Testis (tissue), 3 donors: Measurements from ENCODE around the gene HYOU1. TPM values are rescaled to one million over a fixed set of nuclear protein-coding genes. Genes with fewer than 3 reads are reported as not detected.

ENCODE experiments used
- DNase-seq: peaks from one replicate; pipeline ENCODE4 v3.0.0-alpha.2; 2019
- H3K27ac ChIP-seq, 2 donors: fragments of 200-600 bp; sonication (generic); one replicate each; pipeline ENCODE4 v1.5.1; 2019
- H3K27me3 ChIP-seq: fragments of 200-600 bp; sonication (generic); one replicate; pipeline ENCODE4 v1.5.1; 2019
- H3K36me3 ChIP-seq: fragments of 200-600 bp; sonication (generic); one replicate; pipeline ENCODE4 v1.5.1; 2017; ENCODE audit warnings: low read depth; ENCODE audit errors: missing control alignments
- H3K4me1 ChIP-seq: fragments of 200-600 bp; sonication (generic); one replicate; pipeline ENCODE4 v1.5.1; 2019
- H3K4me3 ChIP-seq, 2 donors: fragments of 200-600 bp; sonication (generic); one replicate each; pipeline ENCODE4 v1.5.1; 2017 to 2019
- H3K9me3 ChIP-seq: fragments of 200-600 bp; sonication (generic); one replicate; pipeline ENCODE4 v1.5.1; 2017
- CTCF ChIP-seq, 3 experiments: fragments of 450-650 bp in 2 of 3; fragments of 200-600 bp in 1 of 3; sonication (generic) in 1 of 3; IDR thresholded peaks; one replicate each; pipeline ENCODE4 v1.5.1; 2016 to 2019; ENCODE audit warnings: antibody characterized with exemption in 3 of 3, mild to moderate bottlenecking in 2 of 3, moderate library complexity in 1 of 3
- POLR2A ChIP-seq: fragments of 450-650 bp; IDR thresholded peaks from one replicate; pipeline ENCODE4 v1.6.1; 2017; ENCODE audit warnings: antibody characterized with exemption, mild to moderate bottlenecking, moderate library complexity
- WGBS, 2 donors: methylation state at CpG; one replicate each; pipeline ENCODE4 v1.1.5; 2018; 5-methylcytosine and 5-hydroxymethylcytosine counted together
- intact Hi-C: fragments of 100-400 bp; cut with DNase I; formaldehyde crosslinking; loops from one replicate; pipeline ENCODE4 v1.15.1; 2023; ENCODE audit warnings: low total_unique reads
- polyA plus RNA-seq: library from polyadenylated mRNA; stranded (reverse); fragments of 350-450 nt; fragmentation: Illumina TruSeq; extraction: RNeasy Lipid Tissue Mini Kit (QIAGEN cat#74804); gene quantifications from one replicate; pipeline ENCODE4 v1.2.3, GENCODE V29; 2014; ENCODE audit warnings: low read depth, low replicate concordance; ENCODE audit not compliant: insufficient read depth
- total RNA-seq, 2 donors: library from RNA; depleted of rRNA; stranded (reverse); fragments of >200 nt; gene quantifications; one replicate each; pipeline ENCODE4 v1.2.3, GENCODE V29; 2016

HYOU1 gene
- total and polyA plus RNA-seq, 3 donors from 2014 or later = 126 to 209 (median 127) TPM

DNA sequence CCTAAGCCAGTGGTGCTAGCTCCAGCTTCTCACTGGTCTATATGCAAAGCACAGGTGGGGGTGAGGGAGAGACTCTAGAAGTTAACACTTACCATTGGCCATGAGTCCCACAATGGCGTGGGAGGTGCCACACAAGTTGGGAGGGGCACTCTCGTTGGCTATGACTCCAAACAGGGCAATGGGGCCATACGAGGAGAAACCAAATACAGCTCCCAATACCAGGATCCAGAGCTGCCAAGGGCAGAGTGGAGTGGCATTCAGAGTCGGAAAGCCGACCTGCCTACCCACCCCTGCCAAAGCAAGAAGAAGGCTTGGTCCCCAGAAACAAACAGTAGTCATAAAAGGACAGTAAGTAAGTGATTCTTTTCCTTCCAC is 31.9 kb downstream of the HYOU1 start:
- intact Hi-C loops = no loop called here
- no peak overlapping the region for H3K4me3 ChIP-seq
- WGBS, 2 donors = 74 to 96% methylated on average over 3 to 5 of the region's 5 CpGs

DNA sequence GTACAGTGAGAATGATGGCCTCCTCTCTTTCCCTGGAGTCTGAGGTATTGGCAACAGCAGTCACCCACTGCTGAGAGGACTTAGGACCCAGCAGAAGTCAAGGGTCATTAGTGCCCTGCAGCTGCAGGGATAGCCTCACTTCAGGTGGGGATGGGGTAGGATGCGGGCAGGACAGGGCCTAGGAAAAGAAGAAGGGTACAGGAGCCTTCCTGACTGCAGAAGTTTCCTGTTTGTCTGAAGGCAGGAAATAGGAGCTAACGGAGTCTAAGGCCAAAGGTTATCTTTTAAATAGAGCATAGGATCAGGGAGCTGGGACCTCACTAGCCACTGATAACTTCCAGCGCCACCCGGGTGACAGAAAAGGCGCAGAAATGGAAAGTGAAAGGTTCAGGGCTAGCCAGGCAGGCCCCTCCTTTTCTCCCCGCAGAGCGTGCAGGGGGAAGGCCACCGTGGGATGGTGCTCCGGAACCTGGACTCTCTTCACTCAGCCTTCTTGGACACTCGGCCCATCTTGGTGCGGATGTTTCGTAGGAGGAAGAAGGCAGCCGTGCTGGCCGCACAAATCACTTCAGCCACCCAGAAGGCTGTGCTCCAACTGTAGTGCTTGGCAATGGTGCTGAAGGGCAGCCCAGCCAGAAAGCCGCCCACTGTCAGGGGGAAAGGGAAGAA is 32.4 kb downstream of the HYOU1 start:
- WGBS, 2 donors = 65 to 87% methylated on average over 13 to 15 of the region's 15 CpGs
- no peaks in the 10 kb centered on the region for H3K9me3 ChIP-seq
- no peak for DNase-seq
- no peak overlapping the region for H3K4me3 ChIP-seq
- no peaks in the 10 kb centered on the region for H3K27me3 ChIP-seq
- no peak overlapping the region for H3K27ac ChIP-seq
- TF ChIP-seq CTCF (IDR thresholded peaks at IDR 0.05) = no peak
- TF ChIP-seq POLR2A = no peak
- no peaks in the 10 kb centered on the region for H3K36me3 ChIP-seq
- intact Hi-C loops = no loop called here
- H3K4me1 ChIP-seq = peaks cover 19% of the 10 kb centered on the region

More for the DNA sequence above, 31.9 kb downstream of the HYOU1 start:
- Histone ChIP-seq H3K36me3 (no peaks in the 10 kb centered on the region), H3K9me3 (no peaks in the 10 kb centered on the region), H3K27ac (no peak overlapping the region), H3K27me3 (no peaks in the 10 kb centered on the region), H3K4me1 (peaks cover 18% of the 10 kb centered on the region)
- TF ChIP-seq POLR2A (no peak), CTCF (IDR thresholded peaks at IDR 0.05) (no peak)
- no peak for DNase-seq

DNA sequence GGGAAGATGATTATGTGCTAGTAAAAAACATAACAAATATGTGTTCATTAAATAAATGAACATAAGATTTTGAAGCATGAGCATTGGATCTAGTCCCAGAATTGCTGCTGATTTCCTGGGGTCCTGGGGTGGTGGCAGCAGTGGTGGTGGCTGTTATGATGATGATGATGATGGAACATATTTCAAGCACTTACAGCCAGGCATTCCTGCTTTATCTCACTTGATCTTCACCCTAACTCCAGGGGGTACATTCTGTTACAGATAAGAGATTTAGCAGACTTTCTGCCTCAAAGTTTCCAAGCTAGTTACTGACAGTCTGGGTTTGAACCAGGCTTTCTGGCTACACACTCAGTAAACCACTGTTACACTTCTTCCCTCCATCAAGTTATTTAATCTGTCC is 33.3 kb downstream of the HYOU1 start:
- no peak overlapping the region for H3K27ac ChIP-seq
- no peak for DNase-seq
- TF ChIP-seq POLR2A (no peak), CTCF (IDR thresholded peaks at IDR 0.05) (no peak)
- no peak overlapping the region for H3K4me3 ChIP-seq
- H3K27me3 ChIP-seq = no peaks in the 10 kb centered on the region
- intact Hi-C loops = no loop called here
- no peaks in the 10 kb centered on the region for H3K9me3 ChIP-seq
- H3K4me1 ChIP-seq = peaks cover 16% of the 10 kb centered on the region
- no peaks in the 10 kb centered on the region for H3K36me3 ChIP-seq

GRCh38 chr11:119021631-119022030 is 35.4 kb downstream of the HYOU1 start:
- Histone ChIP-seq H3K4me3 (no peak overlapping the region), H3K4me1 (peaks cover 15% of the 10 kb centered on the region), H3K36me3 (no peaks in the 10 kb centered on the region), H3K9me3 (no peaks in the 10 kb centered on the region), H3K27ac (no peak overlapping the region), H3K27me3 (no peaks in the 10 kb centered on the region)
- intact Hi-C loops = no loop called here
- no peak for TF ChIP-seq CTCF (IDR thresholded peaks at IDR 0.05)
- no peak for TF ChIP-seq POLR2A
- DNase-seq = no peak
- WGBS, 2 donors = 94 to 95% methylated on average over 5 of the region's 5 CpGs

DNA sequence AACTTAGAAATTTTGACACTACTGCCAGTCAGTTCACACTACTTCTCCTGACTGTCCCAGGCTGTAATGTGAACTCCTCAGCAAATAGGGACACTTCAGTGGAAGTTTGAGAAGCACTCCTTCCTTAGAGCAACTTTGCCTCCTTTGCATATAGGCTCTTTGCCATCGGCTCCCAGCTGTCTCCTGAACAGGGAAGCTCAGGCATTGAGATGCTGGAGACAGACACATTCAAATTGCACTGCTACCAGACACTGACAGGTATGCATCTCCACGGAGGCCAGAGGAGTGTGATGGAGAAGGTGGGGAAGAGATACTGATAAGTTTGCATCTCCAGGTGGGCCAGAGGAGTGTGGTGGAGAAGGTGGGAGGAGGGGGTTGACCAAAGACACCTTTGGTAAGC is 37.0 kb downstream of the HYOU1 start:
- no peaks in the 10 kb centered on the region for H3K36me3 ChIP-seq
- peak overlapping the region in 1 of 2 donors; percentile 76 for H3K27ac ChIP-seq
- TF ChIP-seq POLR2A = no peak
- TF ChIP-seq CTCF (IDR thresholded peaks at IDR 0.05) = no peak
- no peaks in the 10 kb centered on the region for H3K9me3 ChIP-seq
- no peak for DNase-seq
- intact Hi-C loops = no loop called here
- peaks cover 15% of the 10 kb centered on the region for H3K4me1 ChIP-seq
- 13 to 42% methylated on average over 2 of the region's 2 CpGs for WGBS, 2 donors
- H3K27me3 ChIP-seq = no peaks in the 10 kb centered on the region
- no peak overlapping the region for H3K4me3 ChIP-seq
